GM23338 (cell line): ENCODE data around the gene PPCDC. TPM values are rescaled to one million over a fixed set of nuclear protein-coding genes. Genes with fewer than 3 reads are reported as not detected.

Experiments used
- ATAC-seq: fragments of 200-7000 bp; cut with Tn5 transposase; 3 replicates; pipeline ENCODE4 v1.9.1; 2020
- DNase-seq: peaks from one replicate; pipeline ENCODE4 v3.0.0-alpha.2; 2015; ENCODE audit warnings: low spot score
- H2AFZ ChIP-seq: fragments of 200-600 bp; sonication (generic); 2 replicates; pipeline ENCODE4 v1.8.0; 2016; ENCODE audit warnings: antibody characterized with exemption, mild to moderate bottlenecking, moderate library complexity
- H3F3A ChIP-seq: fragments of 200-600 bp; sonication (generic); replicated peaks from 2 replicates; pipeline ENCODE4 v1.8.0; 2017; ENCODE audit warnings: antibody characterized with exemption, mixed run types, low read depth
- H3K27ac ChIP-seq: fragments of 200-600 bp; sonication (generic); 2 replicates; pipeline ENCODE4 v1.6.1; 2016; ENCODE audit warnings: low read depth
- H3K27me3 ChIP-seq: fragments of 200-600 bp; sonication (generic); 2 replicates; pipeline ENCODE4 v1.8.0; 2016; ENCODE audit warnings: mild to moderate bottlenecking, mixed run types, moderate library complexity; ENCODE audit not compliant: insufficient read depth
- H3K36me3 ChIP-seq: fragments of 200-600 bp; sonication (generic); 2 replicates; pipeline ENCODE4 v1.8.0; 2016; ENCODE audit warnings: mild to moderate bottlenecking; ENCODE audit not compliant: insufficient read depth
- H3K4me1 ChIP-seq: fragments of 200-600 bp; sonication (generic); 2 replicates; pipeline ENCODE4 v1.8.0; 2016; ENCODE audit warnings: mild to moderate bottlenecking, moderate library complexity; ENCODE audit not compliant: insufficient read depth
- H3K4me2 ChIP-seq: fragments of 200-600 bp; sonication (generic); 2 replicates; pipeline ENCODE4 v1.7.1; 2017; ENCODE audit warnings: mixed run types
- H3K4me3 ChIP-seq: fragments of 200-600 bp; sonication (generic); 2 replicates; pipeline ENCODE4 v1.6.1; 2016; ENCODE audit warnings: mixed run types
- H3K79me2 ChIP-seq: fragments of 200-600 bp; sonication (generic); replicated peaks from 2 replicates; pipeline ENCODE4 v1.8.0; 2017; ENCODE audit warnings: mild to moderate bottlenecking; ENCODE audit not compliant: insufficient read depth
- H3K9me2 ChIP-seq: fragments of 200-600 bp; sonication (generic); 2 replicates; pipeline ENCODE4 v1.8.0; 2017; ENCODE audit not compliant: insufficient read depth
- H4K20me1 ChIP-seq: fragments of 200-600 bp; sonication (generic); replicated peaks from 2 replicates; pipeline ENCODE4 v1.8.0; 2017; ENCODE audit warnings: mild to moderate bottlenecking; ENCODE audit not compliant: insufficient read depth
- H3K27ac Mint-ChIP-seq: 2 replicates; pipeline ENCODE4 v1.8.0; 2020; ENCODE audit warnings: inconsistent platforms, mild to moderate bottlenecking, moderate library complexity, mixed read lengths
- H3K27me3 Mint-ChIP-seq: 3 replicates; pipeline ENCODE4 v1.8.0; 2022; ENCODE audit warnings: low read depth, mild to moderate bottlenecking, moderate library complexity, mixed read lengths, inconsistent platforms; ENCODE audit not compliant: insufficient read depth, poor library complexity
- H3K36me3 Mint-ChIP-seq: 3 replicates; pipeline ENCODE4 v1.8.0; 2021; ENCODE audit warnings: low read depth, mild to moderate bottlenecking, inconsistent platforms, moderate library complexity, mixed read lengths
- H3K4me1 Mint-ChIP-seq: 3 replicates; pipeline ENCODE4 v1.8.0; 2020; ENCODE audit warnings: mild to moderate bottlenecking, inconsistent platforms, mixed read lengths
- H3K4me3 Mint-ChIP-seq: 3 replicates; pipeline ENCODE4 v1.8.0; 2021; ENCODE audit warnings: moderate library complexity, mild to moderate bottlenecking, inconsistent platforms, mixed read lengths
- H3K9me3 Mint-ChIP-seq: 3 replicates; pipeline ENCODE4 v1.8.0; 2020; ENCODE audit warnings: moderate library complexity, mild to moderate bottlenecking, inconsistent platforms, mixed read lengths
- CREB1 ChIP-seq: fragments of 250-450 bp; sonication (Bioruptor Pico); IDR thresholded peaks from 2 replicates; pipeline ENCODE4 v1.5.0; 2020; ENCODE audit warnings: low read depth, mild to moderate bottlenecking, moderate library complexity
- CTCF ChIP-seq, 2 experiments: fragments of 200-600 bp in 1 of 2; sonication (generic) in 1 of 2; conservative IDR thresholded peaks; 2 replicates each; pipeline versions ENCODE4 v1.5.1 to v1.6.1; 2016 to 2017; ENCODE audit warnings: antibody characterized with exemption in 2 of 2, low read depth in 2 of 2, mild to moderate bottlenecking in 2 of 2, moderate library complexity in 1 of 2
- ETS1 ChIP-seq: IDR thresholded peaks from 2 replicates; pipeline ENCODE4 v1.6.1; 2016; ENCODE audit warnings: antibody characterized with exemption
- EZH2 ChIP-seq: fragments of 200-600 bp; sonication (generic); IDR thresholded peaks from one replicate; pipeline ENCODE4 v1.8.0; 2017; ENCODE audit warnings: antibody characterized with exemption, mild to moderate bottlenecking, low read depth; ENCODE audit not compliant: unreplicated experiment
- EZH2phosphoT487 ChIP-seq: fragments of 200-600 bp; sonication (generic); IDR thresholded peaks from one replicate; pipeline ENCODE4 v1.8.1; 2018; ENCODE audit warnings: antibody characterized with exemption; ENCODE audit not compliant: unreplicated experiment
- JUNB ChIP-seq: IDR thresholded peaks from one replicate; pipeline ENCODE4 v1.6.1; 2016; ENCODE audit warnings: antibody characterized with exemption; ENCODE audit not compliant: unreplicated experiment
- NANOG ChIP-seq: IDR thresholded peaks from 2 replicates; pipeline ENCODE4 v1.6.1; 2016; ENCODE audit warnings: antibody characterized with exemption, borderline replicate concordance
- POLR2AphosphoS5 ChIP-seq: IDR thresholded peaks from 2 replicates; pipeline ENCODE4 v1.6.1; 2016; ENCODE audit warnings: antibody characterized with exemption, low read depth
- REST ChIP-seq: IDR thresholded peaks from one replicate; pipeline ENCODE4 v1.6.1; 2018; ENCODE audit warnings: antibody characterized with exemption; ENCODE audit not compliant: unreplicated experiment
- STAT1 ChIP-seq: IDR thresholded peaks from one replicate; pipeline ENCODE4 v1.6.1; 2016; ENCODE audit warnings: antibody characterized with exemption; ENCODE audit not compliant: unreplicated experiment
- ZNF114 ChIP-seq: fragments of 250-450 bp; sonication (Bioruptor Pico); IDR thresholded peaks from 2 replicates; pipeline ENCODE4 v1.5.0; 2020; ENCODE audit warnings: mild to moderate bottlenecking, moderate library complexity
- ZNF331 ChIP-seq: fragments of 250-450 bp; sonication (Bioruptor Pico); IDR thresholded peaks from 2 replicates; pipeline ENCODE4 v1.5.0; 2020; ENCODE audit warnings: low read depth, mild to moderate bottlenecking, moderate library complexity
- ZNF462 ChIP-seq: fragments of 250-450 bp; sonication (Bioruptor Pico); IDR thresholded peaks from 2 replicates; pipeline ENCODE4 v1.5.0; 2020; ENCODE audit warnings: mild to moderate bottlenecking, moderate library complexity
- polyA plus RNA-seq: library from polyadenylated mRNA; unstranded; fragments of >200 nt; fragmentation: Nextera tagmentation; extraction: Ambion mirVana; gene quantifications from 2 replicates; pipeline ENCODE4 v1.2.1, GENCODE V29; 2016
- total RNA-seq: library from RNA; depleted of rRNA; stranded (reverse); fragments of >200 nt; shearing (Covaris generic); gene quantifications from 2 replicates; pipeline ENCODE4 v1.2.3, GENCODE V29; 2014

PPCDC gene
- total and polyA plus RNA-seq, 2 experiments from 2014 or later = 17.8 to 40.2 TPM

- H3K4me1 Mint-ChIP-seq = peaks cover 6% of the 10 kb centered on the region; the same call in 2 of the 3 replicates
- no peak overlapping the region for H3K4me3 ChIP-seq
- H3K36me3 ChIP-seq = no peaks in the 10 kb centered on the region
- H3K27me3 Mint-ChIP-seq = peaks cover 13% of the 10 kb centered on the region
- no peaks in the 10 kb centered on the region for H3K9me3 Mint-ChIP-seq
- H3K27ac ChIP-seq = no peak overlapping the region
- H3K27ac Mint-ChIP-seq = no peak overlapping the region
- TF ChIP-seq STAT1 (no peak), EZH2 (no peak), NANOG (no peak), CTCF (conservative IDR thresholded peaks at IDR 0.05; ENCODE audit: low read depth in 2 of 2) (no peak), REST (no peak), CREB1 (CRISPR knock-in tag) (no peak), ZNF114 (CRISPR knock-in tag) (no peak), POLR2AphosphoS5 (no peak), ETS1 (no peak), ZNF331 (CRISPR knock-in tag) (no peak), JUNB (no peak), ZNF462 (CRISPR knock-in tag) (no peak), EZH2phosphoT487 (no peak)
- no peaks in the 10 kb centered on the region for H3F3A ChIP-seq
- peaks cover 19% of the 10 kb centered on the region for H3K36me3 Mint-ChIP-seq
- ATAC-seq (no peak), DNase-seq (no peak)
- H3K4me3 Mint-ChIP-seq = no peak overlapping the region
- H3K4me1 ChIP-seq = peaks cover 7% of the 10 kb centered on the region; the same call in 1 of the 2 replicates
- H3K9me2 ChIP-seq = no peaks in the 10 kb centered on the region
- no peaks in the 10 kb centered on the region for H4K20me1 ChIP-seq
- no peaks in the 10 kb centered on the region for H3K27me3 ChIP-seq
- no peak overlapping the region for H2AFZ ChIP-seq
- peaks cover 14% of the 10 kb centered on the region for H3K79me2 ChIP-seq
- H3K4me2 ChIP-seq = no peak overlapping the region
Measured at GRCh38 chr15:75021341-75021740, 2.0 kb upstream of the PPCDC start.
